Measurements from ENCODE around the gene OTOG. TPM values are rescaled to one million over a fixed set of nuclear protein-coding genes. Genes with fewer than 3 reads are reported as not detected.

Gene OTOG
- total RNA-seq, 1 donor from 2014 or later: not detected

GRCh38 chr11:17631702-17632365 is 84.8 kb downstream of the OTOG start:
- TF ChIP-seq CTCF (IDR thresholded peaks at IDR 0.05; ENCODE audit: borderline replicate concordance): no peak
- H3K27ac ChIP-seq (replicated peaks): no peak overlapping the region
- no peaks in the 10 kb centered on the region for H3K4me1 ChIP-seq
- H3K27me3 ChIP-seq (ENCODE audit: low read depth): peaks cover 31% of the 10 kb centered on the region
- no peak overlapping the region for H3K4me3 ChIP-seq
- intact Hi-C loops (cut with micrococcal nuclease): no loop called here
- no peaks in the 10 kb centered on the region for H3K9me3 ChIP-seq (replicated peaks)
- DNase-seq: no peak
- no peaks in the 10 kb centered on the region for H3K36me3 ChIP-seq

- DNase-seq: no peak
- TF ChIP-seq CTCF (IDR thresholded peaks at IDR 0.05; ENCODE audit: borderline replicate concordance): no peak
- Histone ChIP-seq H3K27ac (replicated peaks) (no peak overlapping the region), H3K4me3 (no peak overlapping the region), H3K36me3 (no peaks in the 10 kb centered on the region), H3K27me3 (ENCODE audit: low read depth) (peaks cover 22% of the 10 kb centered on the region), H3K9me3 (replicated peaks) (no peaks in the 10 kb centered on the region), H3K4me1 (no peaks in the 10 kb centered on the region)
- intact Hi-C loops (cut with micrococcal nuclease): no loop called here
Observed at GRCh38 chr11:17633279-17633986, 86.4 kb downstream of the OTOG start.

DNA sequence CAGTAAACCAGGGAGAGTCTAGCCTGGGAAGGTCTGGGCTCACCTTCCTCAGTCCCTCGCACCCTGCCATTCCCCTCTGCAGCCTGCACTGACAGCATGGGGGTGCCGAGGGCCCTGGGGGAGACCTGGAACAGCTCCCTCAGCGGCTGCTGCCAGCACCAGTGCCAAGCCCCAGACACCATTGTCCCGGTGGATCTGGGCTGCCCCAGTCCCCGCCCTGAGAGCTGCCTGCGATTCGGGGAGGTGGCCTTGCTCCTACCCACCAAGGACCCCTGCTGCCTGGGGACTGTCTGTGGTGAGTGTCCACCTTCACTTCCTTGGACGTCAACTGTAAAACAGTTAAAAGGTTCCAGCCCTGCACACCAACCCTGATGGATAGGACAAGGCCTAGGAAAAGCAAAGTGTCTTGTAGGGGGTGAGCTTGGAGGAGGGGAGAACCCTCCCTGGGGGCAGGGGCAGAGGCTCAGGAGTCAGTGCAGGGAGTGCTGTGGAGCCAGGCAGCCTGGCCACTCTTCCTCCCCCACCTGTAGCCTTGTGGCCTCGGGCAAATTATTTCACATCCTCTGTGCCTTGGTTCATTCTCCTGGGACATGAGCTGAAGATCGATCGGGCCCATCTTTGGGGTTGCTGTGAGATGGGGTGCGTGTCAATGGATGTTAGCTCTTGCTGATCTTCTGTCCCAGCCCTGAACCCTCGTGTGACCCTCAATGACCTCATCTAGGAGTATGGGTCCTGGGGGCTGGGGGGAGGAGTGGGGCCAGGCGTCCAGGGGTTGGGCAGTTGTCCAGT is 87.1 kb downstream of the OTOG start:
- Histone ChIP-seq H3K36me3 (no peaks in the 10 kb centered on the region), H3K4me1 (no peaks in the 10 kb centered on the region), H3K9me3 (replicated peaks) (no peaks in the 10 kb centered on the region), H3K27me3 (ENCODE audit: low read depth) (peaks cover 14% of the 10 kb centered on the region), H3K4me3 (no peak overlapping the region), H3K27ac (replicated peaks) (no peak overlapping the region)
- intact Hi-C loops (cut with micrococcal nuclease): no loop called here
- no peak for TF ChIP-seq CTCF (IDR thresholded peaks at IDR 0.05; ENCODE audit: borderline replicate concordance)
- DNase-seq: no peak

DNA sequence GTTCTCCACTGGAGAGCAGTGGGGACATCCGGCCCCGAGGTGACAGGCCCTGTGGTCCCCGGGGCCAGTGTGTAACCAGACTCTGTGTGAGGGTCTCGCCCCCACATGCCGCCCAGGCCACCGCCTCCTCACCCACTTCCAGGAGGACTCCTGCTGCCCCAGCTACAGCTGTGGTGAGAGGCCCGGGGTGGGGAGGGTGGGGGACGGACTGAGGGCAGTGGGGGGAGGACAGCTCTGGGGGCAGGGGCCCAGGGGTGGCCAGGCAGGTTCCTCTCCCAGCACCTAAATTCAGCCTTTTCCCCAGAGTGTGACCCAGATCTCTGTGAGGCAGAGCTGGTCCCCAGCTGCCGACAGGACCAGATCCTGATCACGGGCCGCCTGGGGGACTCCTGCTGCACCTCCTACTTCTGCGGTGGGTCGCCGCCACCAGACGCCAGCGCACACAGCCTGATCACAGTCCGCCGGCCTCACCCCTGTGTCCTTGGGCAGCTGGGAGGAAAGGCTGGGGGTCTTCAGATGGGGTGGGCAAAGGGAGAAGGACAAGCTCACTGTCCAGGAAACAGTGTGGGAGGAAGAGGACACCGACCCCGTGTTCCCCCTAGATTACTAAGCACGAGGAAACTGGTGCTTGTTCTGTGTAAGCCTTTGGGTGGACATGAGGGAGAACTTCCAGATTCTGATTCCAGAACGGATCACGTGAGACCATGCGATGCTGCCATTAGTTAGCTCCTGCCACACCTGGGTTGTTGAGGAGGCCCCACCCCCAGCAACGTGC is 87.9 kb downstream of the OTOG start:
- Histone ChIP-seq H3K4me3 (no peak overlapping the region), H3K9me3 (replicated peaks) (no peaks in the 10 kb centered on the region), H3K27me3 (ENCODE audit: low read depth) (peaks cover 9% of the 10 kb centered on the region), H3K4me1 (no peaks in the 10 kb centered on the region), H3K27ac (replicated peaks) (no peak overlapping the region), H3K36me3 (no peaks in the 10 kb centered on the region)
- TF ChIP-seq CTCF (IDR thresholded peaks at IDR 0.05; ENCODE audit: borderline replicate concordance): no peak
- intact Hi-C loops (cut with micrococcal nuclease): no loop called here
- no peak for DNase-seq

DNA sequence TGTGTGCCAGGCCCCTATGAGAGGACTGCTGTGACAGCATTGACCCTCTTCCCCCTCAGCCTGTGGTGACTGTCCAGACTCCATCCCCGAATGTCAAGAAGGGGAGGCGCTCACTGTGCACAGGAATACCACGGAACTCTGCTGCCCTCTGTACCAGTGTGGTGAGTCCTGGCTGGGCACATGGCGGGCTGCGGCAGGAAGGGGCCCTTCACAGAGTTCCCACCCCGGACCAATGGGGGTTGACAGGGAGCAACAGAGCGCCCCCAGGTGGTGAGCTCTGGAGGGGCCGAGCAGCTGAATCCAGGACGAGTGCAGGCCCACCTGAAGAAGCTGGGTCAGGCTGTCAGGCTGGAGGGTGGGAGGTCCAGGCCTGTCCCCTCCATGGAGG is 88.5 kb downstream of the OTOG start:
- intact Hi-C loops (cut with micrococcal nuclease): no loop called here
- H3K27me3 ChIP-seq (ENCODE audit: low read depth): peaks cover 9% of the 10 kb centered on the region

More for the DNA sequence above, 88.5 kb downstream of the OTOG start:
- Histone ChIP-seq H3K9me3 (replicated peaks) (no peaks in the 10 kb centered on the region), H3K36me3 (no peaks in the 10 kb centered on the region), H3K4me1 (no peaks in the 10 kb centered on the region), H3K27ac (replicated peaks) (no peak overlapping the region), H3K4me3 (no peak overlapping the region)
- no peak for TF ChIP-seq CTCF (IDR thresholded peaks at IDR 0.05; ENCODE audit: borderline replicate concordance)
- no peak for DNase-seq

All from left ventricle myocardium inferior (tissue), 1 donor.